Stimulated activated CD8-positive, alpha-beta memory T cell treated with anti-CD3 and anti-CD28 coated beads, Interleukin-7, amount 100 ng/mL, for 4 hours (primary cell): ENCODE measurements around the gene TEKT5.

Source experiments
- DNase-seq, 2 donors: peaks; one replicate each; pipeline ENCODE4 v3.0.0-alpha.2; 2020; ENCODE audit warnings: low read depth in 2 of 2

Gene TEKT5

GRCh38 chr16:10610499-10611184 is 84.1 kb downstream of the TEKT5 start:
- no peak for DNase-seq

- DNase-seq, result no peak
These were observed 85.3 kb downstream of the TEKT5 start for GRCh38 chr16:10609402-10609774.

GRCh38 chr16:10608687-10609401 is 85.9 kb downstream of the TEKT5 start:
- DNase-seq, result no peak

GRCh38 chr16:10607157-10607556 is 87.6 kb downstream of the TEKT5 start:
- DNase-seq, result no peak

- DNase-seq, result no peak
These were observed 88.1 kb downstream of the TEKT5 start for GRCh38 chr16:10606607-10607006.

DNA sequence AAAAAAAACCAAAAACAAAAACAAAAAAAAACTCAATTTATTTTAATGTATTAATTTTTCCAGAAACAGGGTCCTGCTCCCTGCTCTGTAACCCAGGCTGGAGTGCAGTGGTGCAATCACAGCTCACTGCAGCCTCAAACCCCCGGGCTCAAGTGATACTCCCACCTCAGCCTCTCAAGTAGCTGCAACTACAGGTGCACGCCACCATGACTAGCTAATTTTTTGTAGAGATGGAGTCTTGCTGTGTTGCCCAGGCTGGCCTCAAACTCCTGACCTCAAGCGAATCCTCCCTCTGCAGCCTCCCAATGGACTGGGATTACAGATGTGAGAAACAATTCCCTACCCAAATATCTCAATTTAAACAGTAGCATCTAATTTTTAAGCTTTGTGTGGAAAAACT is 89.1 kb downstream of the TEKT5 start:
- DNase-seq, result no peak

DNA sequence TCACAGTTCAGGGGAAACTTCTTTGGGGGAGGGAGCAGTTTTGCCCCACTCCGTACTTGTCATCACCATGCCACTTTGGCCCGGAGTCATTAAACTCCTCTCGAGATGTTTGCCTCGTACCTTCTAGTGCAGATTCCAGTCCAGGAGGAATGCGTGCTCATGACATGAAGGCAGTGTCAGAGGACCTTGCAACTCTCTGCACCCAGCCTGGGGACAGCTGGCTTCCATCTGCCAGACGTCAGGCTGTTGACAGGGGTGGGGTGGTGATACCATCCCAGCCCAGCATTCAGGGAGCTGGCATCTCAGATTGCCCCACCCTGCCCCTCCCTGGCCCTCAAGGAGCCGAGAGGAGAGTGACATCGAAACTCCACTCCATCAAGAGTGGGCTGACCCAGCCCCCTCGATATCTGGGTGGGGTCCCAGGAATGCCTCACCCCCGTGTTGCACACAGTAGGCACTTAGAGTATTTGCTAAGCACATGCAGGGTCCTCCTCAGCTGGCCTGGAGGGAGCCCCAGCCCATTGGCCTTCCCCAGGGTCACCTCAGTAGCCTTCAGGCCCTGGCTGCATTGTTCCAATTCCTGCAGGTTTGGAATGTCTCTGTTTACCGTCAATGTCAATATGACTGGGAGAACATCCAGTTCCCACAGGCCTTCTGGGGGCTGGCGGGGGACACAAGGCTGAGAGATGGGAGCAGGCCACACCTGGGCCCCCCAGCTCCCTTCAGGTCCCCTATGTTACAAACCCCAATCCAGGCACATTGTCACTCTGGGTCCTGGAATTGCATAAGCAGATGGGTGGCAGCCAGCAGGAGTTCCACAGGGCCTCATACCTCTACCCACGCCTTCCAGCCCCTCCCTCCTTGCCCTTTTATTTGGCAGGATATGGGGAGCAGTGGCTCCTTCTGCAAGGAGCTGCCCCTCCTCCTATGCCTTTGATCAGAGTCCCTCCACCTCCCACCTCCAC is 93.0 kb downstream of the TEKT5 start:
- no peak for DNase-seq

GRCh38 chr16:10600782-10601443 is 93.8 kb downstream of the TEKT5 start:
- no peak for DNase-seq

DNA sequence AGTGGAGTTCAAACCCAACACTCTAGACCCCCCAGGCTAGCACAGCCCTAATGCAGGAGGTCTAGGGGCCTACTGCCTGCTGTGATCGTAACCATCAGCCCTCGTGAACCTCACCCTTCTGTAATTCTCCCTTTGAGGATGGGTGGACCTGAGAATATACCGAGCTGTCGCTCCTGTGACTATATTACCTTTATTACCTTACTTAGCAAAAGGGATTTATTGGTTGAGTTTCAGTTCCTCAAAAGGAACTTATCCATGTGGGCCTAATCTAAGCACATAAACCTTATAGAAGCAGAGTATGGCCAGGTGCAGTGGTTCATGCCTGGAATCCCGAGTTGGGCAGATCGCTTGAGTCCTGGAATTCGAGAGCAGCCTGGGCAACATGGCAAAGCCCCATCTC is 95.1 kb downstream of the TEKT5 start:
- DNase-seq, result no peak

- DNase-seq, result no peak
These were observed 96.6 kb downstream of the TEKT5 start for GRCh38 chr16:10598157-10598556.

GRCh38 chr16:10597187-10597601 is 97.5 kb downstream of the TEKT5 start:
- no peak for DNase-seq

- no peak for DNase-seq
These were observed 100.3 kb downstream of the TEKT5 start for GRCh38 chr16:10594312-10594950.

GRCh38 chr16:10592611-10593010 is 102.1 kb downstream of the TEKT5 start:
- DNase-seq, result no peak

DNA sequence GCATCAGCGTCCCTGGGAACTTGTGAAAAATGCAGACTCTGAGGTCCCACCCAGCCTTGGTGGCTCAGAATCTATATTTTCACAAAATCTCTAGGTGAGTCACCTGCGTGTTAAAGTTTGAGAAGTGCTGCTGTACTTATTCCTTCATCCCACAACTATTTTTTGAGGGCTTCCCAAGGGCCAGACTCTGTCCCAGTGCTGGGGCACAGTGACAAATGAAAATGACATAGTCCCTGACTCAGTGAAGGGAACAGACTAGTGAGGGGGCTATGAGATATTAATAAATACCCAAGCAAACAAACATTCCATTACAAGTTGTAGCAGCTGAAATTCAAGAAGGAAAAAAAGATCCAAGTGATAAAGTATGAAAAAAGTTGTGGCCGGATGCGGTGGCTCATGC is 104.4 kb downstream of the TEKT5 start:
- no peak for DNase-seq

DNA sequence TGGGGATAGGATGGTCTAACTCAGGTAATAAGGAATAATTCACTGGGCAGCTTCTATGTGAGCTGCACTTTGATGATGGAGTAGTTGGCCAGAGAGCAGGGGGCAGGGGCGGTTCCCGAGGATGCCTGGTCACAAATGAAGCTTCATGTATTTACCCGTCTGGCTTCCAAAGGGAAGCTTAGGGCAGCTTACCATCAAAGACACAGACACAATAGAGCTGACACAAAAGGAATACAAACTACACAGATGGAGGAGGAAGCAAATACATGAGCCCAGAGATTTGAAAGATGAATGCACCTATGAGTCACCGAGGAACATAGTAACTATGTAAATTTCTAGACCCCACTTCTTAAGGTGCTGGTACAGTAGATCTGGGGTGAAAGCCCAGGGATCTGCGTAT is 105.6 kb downstream of the TEKT5 start:
- no peak for DNase-seq

DNA sequence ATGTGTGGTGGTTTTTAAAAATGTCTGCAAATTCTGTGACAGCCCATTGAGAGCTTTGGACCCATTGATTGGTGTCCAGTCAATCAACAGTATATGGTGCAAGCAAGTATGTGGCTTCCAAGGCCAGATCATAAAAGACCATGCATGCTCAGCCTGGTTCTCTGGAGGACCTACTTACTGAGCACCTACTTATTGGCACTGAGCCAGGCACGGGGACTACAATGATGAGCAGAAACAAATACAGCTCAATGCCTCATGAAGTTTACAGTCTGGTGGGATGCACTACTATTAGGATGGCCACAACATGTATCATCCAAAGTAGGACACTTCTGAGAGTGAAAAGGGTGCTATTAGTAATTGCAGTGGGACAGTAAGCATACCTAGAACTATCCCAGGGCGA is 107.1 kb downstream of the TEKT5 start:
- DNase-seq, result no peak

DNA sequence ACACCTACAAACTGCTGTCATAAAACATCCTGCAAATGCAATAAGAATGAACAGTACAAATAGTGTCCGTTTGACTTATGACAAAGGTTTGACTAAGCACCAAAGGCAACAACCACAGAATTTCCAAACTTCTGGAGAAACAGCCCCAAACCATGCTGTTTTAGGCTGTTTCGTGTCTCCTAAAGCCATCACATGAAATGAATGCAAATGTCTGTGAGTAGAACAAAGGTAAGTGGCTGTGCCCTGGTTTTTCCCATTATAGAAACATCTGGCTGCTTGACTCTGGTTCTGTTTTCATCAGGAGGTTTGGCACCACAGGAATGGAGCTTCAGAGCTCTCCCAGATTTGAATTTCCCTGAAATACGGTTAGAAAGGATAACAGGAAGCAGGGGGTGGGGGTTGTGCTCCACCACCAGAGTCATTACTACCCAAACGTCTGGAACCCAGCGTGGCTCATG is 109.7 kb downstream of the TEKT5 start:
- DNase-seq, result no peak

DNA sequence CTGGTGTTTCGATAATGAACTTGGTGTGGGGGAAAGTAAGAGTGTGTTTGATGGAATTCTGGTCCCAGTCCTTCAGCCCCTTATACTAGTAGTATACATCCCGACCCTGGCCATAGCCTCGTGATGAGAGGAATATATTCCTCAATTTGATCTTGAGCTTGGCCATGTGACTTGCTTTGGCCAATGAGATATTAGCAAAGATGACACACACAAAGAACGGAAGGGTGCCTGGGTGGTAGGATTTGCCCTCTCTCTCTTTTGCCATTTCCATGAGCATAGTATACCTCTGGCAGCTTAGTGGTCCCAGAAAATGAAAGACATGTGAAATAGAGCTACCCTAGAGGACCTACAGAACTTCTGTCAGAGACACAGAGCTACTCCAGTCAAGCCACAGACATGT is 111.5 kb downstream of the TEKT5 start:
- DNase-seq, result no peak

DNA sequence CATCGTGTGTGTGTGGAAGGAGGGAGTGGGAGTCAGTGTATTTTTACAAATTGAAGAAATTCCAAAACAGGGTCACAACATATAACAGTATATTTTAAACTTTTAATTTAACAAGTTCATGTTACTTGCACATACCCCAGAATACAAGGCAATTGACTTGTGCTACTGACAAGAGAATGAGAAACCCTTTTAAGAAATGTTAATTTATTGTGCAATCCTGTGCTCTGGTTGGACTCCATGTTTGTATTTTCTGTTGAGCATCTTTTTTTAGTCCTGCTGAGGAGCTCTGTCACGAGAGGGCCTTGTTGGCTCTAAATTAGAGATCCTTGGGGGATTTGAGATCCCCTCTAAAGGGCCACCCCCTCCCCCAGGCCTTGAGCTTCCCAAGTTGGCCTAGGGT is 113.2 kb downstream of the TEKT5 start:
- no peak for DNase-seq

DNA sequence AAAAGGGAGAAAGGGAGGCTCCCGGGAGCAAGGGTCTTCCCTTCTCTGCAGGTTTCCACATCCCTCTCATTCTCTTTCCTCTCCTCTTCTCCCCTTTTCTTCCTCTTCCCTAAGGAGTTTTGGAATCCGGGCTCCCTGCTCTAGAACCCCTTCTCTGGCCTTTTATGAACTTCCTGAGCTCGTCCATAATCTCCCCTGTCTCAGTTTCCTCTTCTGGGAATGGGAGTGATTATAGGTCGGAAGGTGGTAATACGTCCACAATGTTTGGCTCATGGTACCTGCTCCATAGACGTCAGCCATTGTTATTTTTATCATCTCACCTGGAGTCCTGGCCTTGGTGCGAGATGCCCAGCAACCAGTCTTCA is 113.9 kb downstream of the TEKT5 start:
- no peak for DNase-seq
